GM12878 (cell line): ENCODE data around the gene RTP1. TPM values are rescaled to one million over a fixed set of nuclear protein-coding genes. Genes with fewer than 3 reads are reported as not detected.

Experiments used
- ATAC-seq: fragments of 200-7000 bp; cut with Tn5 transposase; 3 replicates; pipeline ENCODE4 v1.9.1; 2020; ENCODE audit warnings: mild to moderate bottlenecking, moderate library complexity
- BruUV-seq: library from RNA; stranded (reverse); fragments of 400-500 nt; replicated peaks from 2 replicates; lab custom pipeline; 2021; lab: Mats Ljungman, UMichigan
- CTCF ChIA-PET: fragments of 300-600 bp; sonication (Branson Sonifier 250); formaldehyde crosslinking; extraction: SDS; loops from one replicate; lab custom pipeline; 2021; ENCODE audit warnings: inconsistent platforms; lab: Yijun Ruan, JAX
- POLR2A ChIA-PET: fragments of 350-600 bp; formaldehyde crosslinking; extraction: SDS; loops from one replicate; lab custom pipeline; 2021; ENCODE audit warnings: inconsistent platforms; lab: Charles Lee
- RAD21 ChIA-PET: fragments of 300-600 bp; sonication (Branson Sonifier 250); formaldehyde crosslinking; loops from one replicate; lab custom pipeline; 2023; ENCODE audit warnings: antibody characterized with exemption; ENCODE audit not compliant: unreplicated experiment; lab: Charles Lee
- SMC1A ChIA-PET: fragments of 300-600 bp; sonication (Branson Sonifier 250); formaldehyde crosslinking; loops from one replicate; lab custom pipeline; 2023; ENCODE audit not compliant: unreplicated experiment, uncharacterized antibody; lab: Charles Lee
- DNase-seq: peaks from one replicate; pipeline ENCODE4 v3.0.0-alpha.2; 2011; ENCODE audit warnings: low read depth, low spot score
- FAIRE-seq: peaks from 3 replicates; lab custom pipeline; 2011; peaks lifted over from hg19 to GRCh38; lab: Jason Lieb, UNC
- H2AFZ ChIP-seq: 2 replicates; pipeline ENCODE4 v1.6.0; 2011; ENCODE audit warnings: low read depth, low read length, control low read depth; ENCODE audit not compliant: control insufficient read depth
- H3K27ac ChIP-seq: 2 replicates; pipeline ENCODE4 v1.5.1; 2011; ENCODE audit warnings: control low read depth; ENCODE audit not compliant: control insufficient read depth, insufficient read depth
- H3K27me3 ChIP-seq, 2 experiments: replicated peaks in 1 of 2; 2 replicates each; pipeline versions ENCODE4 v1.6.0 to v1.6.1; 2011; ENCODE audit warnings: low read length in 1 of 2; ENCODE audit not compliant: control insufficient read depth in 2 of 2, insufficient read depth in 2 of 2
- H3K36me3 ChIP-seq, 2 experiments: 2 replicates each; pipeline ENCODE4 v1.5.1; 2011; ENCODE audit warnings: low read length in 1 of 2; ENCODE audit not compliant: control insufficient read depth in 2 of 2, insufficient read depth in 2 of 2
- H3K4me1 ChIP-seq: 2 replicates; pipeline ENCODE4 v1.6.1; 2011; ENCODE audit warnings: mild to moderate bottlenecking, low read length, moderate library complexity, mixed read lengths; ENCODE audit not compliant: control insufficient read depth, insufficient read depth
- H3K4me2 ChIP-seq: 2 replicates; pipeline ENCODE4 v1.6.0; 2011; ENCODE audit warnings: control low read depth; ENCODE audit not compliant: control insufficient read depth, insufficient read depth
- H3K4me3 ChIP-seq: fragments of 200-600 bp; sonication (generic); 2 replicates; pipeline ENCODE4 v1.5.1; 2016
- H3K79me2 ChIP-seq: 2 replicates; pipeline ENCODE4 v1.6.0; 2011; ENCODE audit warnings: low read length; ENCODE audit not compliant: control insufficient read depth, insufficient read depth
- H3K9ac ChIP-seq: 2 replicates; pipeline ENCODE4 v1.8.0; 2011; ENCODE audit warnings: low read length, control low read depth, mixed read lengths; ENCODE audit not compliant: control insufficient read depth, insufficient read depth
- H3K9me3 ChIP-seq: replicated peaks from 3 replicates; pipeline ENCODE4 v1.5.1; 2011; ENCODE audit warnings: mild to moderate bottlenecking, low read length; ENCODE audit not compliant: control insufficient read depth, insufficient read depth
- H4K20me1 ChIP-seq: 2 replicates; pipeline ENCODE4 v1.6.0; 2011; ENCODE audit not compliant: control insufficient read depth, insufficient read depth
- CBX3 ChIP-seq: fragments of 200-600 bp; sonication (generic); IDR thresholded peaks from 2 replicates; pipeline ENCODE4 v1.6.1; 2016; ENCODE audit warnings: low read depth, borderline replicate concordance
- E4F1 ChIP-seq: fragments of 450-650 bp; IDR thresholded peaks from 2 replicates; pipeline ENCODE4 v1.6.1; 2018; ENCODE audit warnings: borderline replicate concordance, mild to moderate bottlenecking; ENCODE audit not compliant: partially characterized antibody
- MEF2B ChIP-seq: fragments of 450-650 bp; IDR thresholded peaks from 2 replicates; pipeline ENCODE4 v1.6.1; 2018; ENCODE audit warnings: mild to moderate bottlenecking, moderate library complexity; ENCODE audit not compliant: partially characterized antibody, poor library complexity, severe bottlenecking
- MTA3 ChIP-seq: IDR thresholded peaks from 2 replicates; pipeline ENCODE4 v1.6.1; 2012; ENCODE audit warnings: low read length, inconsistent platforms, borderline replicate concordance
- TAF1 ChIP-seq: IDR thresholded peaks from 2 replicates; pipeline ENCODE4 v1.6.1; 2011; ENCODE audit warnings: mild to moderate bottlenecking, low read depth, low read length, borderline replicate concordance
- ZNF687 ChIP-seq: fragments of 450-650 bp; IDR thresholded peaks from 2 replicates; pipeline ENCODE4 v1.6.1; 2017; ENCODE audit warnings: mild to moderate bottlenecking, moderate library complexity
- whole genome bisulfite sequencing: methylation state at CpG from one replicate; pipeline ENCODE4 v1.1.6; 2016; ENCODE audit warnings: low lambda C conversion rate; ENCODE audit not compliant: insufficient replicate concordance, insufficient coverage; ENCODE audit errors: missing lambda C conversion rate; 5-methylcytosine and 5-hydroxymethylcytosine counted together
- in situ Hi-C: fragments of 300-500 bp; cut with MboI; formaldehyde crosslinking; loops from 9 replicates; pipeline ENCODE4 v1.14.3; 2018; ENCODE audit warnings: mixed read lengths
- intact Hi-C: fragments of 100-400 bp; cut with micrococcal nuclease; formaldehyde crosslinking; loops from one replicate; pipeline ENCODE4 v1.14.2; 2022; ENCODE audit not compliant: unreplicated experiment
- polyA plus RNA-seq, 11 experiments: library from polyadenylated mRNA; depleted of rRNA in 4 of 11; unstranded in 6 of 11; stranded (reverse) in 5 of 11; fragments of >200 nt; fragmentation: Nextera tagmentation in 4 of 11; fragmentation: Illumina TruSeq in 1 of 11; extraction: Ambion mirVana in 4 of 11; extraction: Trizol in 1 of 11; gene quantifications; 1 replicate in 1 of 11; 2 replicates in 10 of 11; pipeline versions ENCODE4 v1.2.1 to v1.2.3, GENCODE V29; 2011 to 2016; ENCODE audit warnings: inconsistent platforms in 2 of 11, missing spikeins in 2 of 11, low read depth in 1 of 11
- total RNA-seq, 4 experiments: library from RNA; depleted of rRNA in 3 of 4; stranded (reverse); fragments of >200 nt in 3 of 4; fragmentation: Illumina TruSeq in 1 of 4; extraction: Trizol in 1 of 4; gene quantifications; 2 replicates each; pipeline versions ENCODE4 v1.2.1 to v1.2.3, GENCODE V29; 2013 to 2021

Gene RTP1
- total and polyA plus RNA-seq, 10 of the 15 experiments (the other 5 are each of a cell fraction or from before 2014, with no cell fraction given), result not detected

GRCh38 chr3:187183210-187183862 lies 13.9 kb upstream of the RTP1 start:
- Histone ChIP-seq H3K4me1 (peaks cover 8% of the 10 kb centered on the region), H3K9ac (no peak overlapping the region), H2AFZ (0 out of 2 replicates have a peak overlapping the region, but pooled peaks have one; percentile 34), H3K4me2 (peak overlapping the region; percentile 7; the same call in 1 of the 2 replicates), H3K27me3 (no peaks in the 10 kb centered on the region), H3K36me3 (no peaks in the 10 kb centered on the region), H4K20me1 (no peaks in the 10 kb centered on the region), H3K27ac (no peak overlapping the region), H3K4me3 (no peak overlapping the region), H3K9me3 (no peaks in the 10 kb centered on the region; the same call in 2 of the 3 replicates), H3K79me2 (no peaks in the 10 kb centered on the region)
- intact Hi-C loops (no loop called here), in situ Hi-C loops (no loop called here)
- ATAC-seq (peak; percentile 64), DNase-seq (no peak), FAIRE-seq (no peak)
- SMC1A ChIA-PET, result no interaction called here
- no TSS peak for BruUV-seq
- no peak for TF ChIP-seq MTA3
- TF ChIP-seq CBX3, result no peak
- TF ChIP-seq ZNF687, result no peak
- no peak for TF ChIP-seq E4F1
- TF ChIP-seq MEF2B, result peak; percentile 24
- TF ChIP-seq TAF1, result no peak
- RAD21 ChIA-PET, result no interaction called here
- POLR2A ChIA-PET, result no interaction called here
- CTCF ChIA-PET, result no interaction called here
- 24% methylated on average over 7 of the region's 7 CpGs for WGBS
